Peyer's patch (tissue), 4 donors: ENCODE measurements around the gene CYLC2. TPM values are rescaled to one million over a fixed set of nuclear protein-coding genes. Genes with fewer than 3 reads are reported as not detected.

Source experiments
- DNase-seq, 3 donors: peaks; one replicate each; pipeline ENCODE4 v3.0.0-alpha.2; 2017 to 2019
- H3K27ac ChIP-seq, 4 donors: fragments of 200-600 bp; sonication (generic); one replicate each; pipeline ENCODE4 v1.5.1; 2016 to 2019
- H3K27me3 ChIP-seq, 2 donors: fragments of 200-600 bp; sonication (generic); one replicate each; pipeline ENCODE4 v1.5.1; 2019
- H3K36me3 ChIP-seq, 3 donors: fragments of 200-600 bp; sonication (generic); one replicate each; pipeline ENCODE4 v1.5.1; 2016 to 2019
- H3K4me1 ChIP-seq, 4 donors: fragments of 200-600 bp; sonication (generic); one replicate each; pipeline ENCODE4 v1.5.1; 2016 to 2019
- H3K4me3 ChIP-seq, 4 donors: fragments of 200-600 bp; sonication (generic); 1 replicate in 3 of 4; 2 replicates in 1 of 4; pipeline ENCODE4 v1.5.1; 2016 to 2019; ENCODE audit warnings: mild to moderate bottlenecking in 1 of 4
- H3K9me3 ChIP-seq, 4 donors: fragments of 200-600 bp; sonication (generic); one replicate each; pipeline ENCODE4 v1.5.1; 2016 to 2019; ENCODE audit warnings: mild to moderate bottlenecking in 1 of 4
- CTCF ChIP-seq, 6 experiments: fragments of 450-650 bp in 4 of 6; fragments of 200-600 bp in 2 of 6; sonication (generic) in 1 of 6; IDR thresholded peaks; one replicate each; pipeline ENCODE4 v1.5.1; 2017 to 2019; ENCODE audit warnings: antibody characterized with exemption in 6 of 6, mild to moderate bottlenecking in 3 of 6, moderate library complexity in 1 of 6
- POLR2A ChIP-seq, 2 donors: fragments of 450-650 bp; IDR thresholded peaks; one replicate each; pipeline ENCODE4 v1.5.1; 2017; ENCODE audit warnings: antibody characterized with exemption in 2 of 2, mild to moderate bottlenecking in 2 of 2, moderate library complexity in 2 of 2
- total RNA-seq, 4 donors: library from RNA; depleted of rRNA; stranded (reverse); fragments of >200 nt; gene quantifications; one replicate each; pipeline ENCODE4 v1.1.0, GENCODE V29; 2016

The CYLC2 gene
- not detected for total RNA-seq

GRCh38 chr9:102995033-102995432 lies at the start of gene CYLC2:
Gene CYLC2 (plus strand): TSS chr9:102995333. CDS start chr9:102995381, 48 bp downstream.
- Histone ChIP-seq H3K9me3 (no peaks in the 10 kb centered on the region), H3K4me1 (no peaks in the 10 kb centered on the region), H3K27me3 (no peaks in the 10 kb centered on the region), H3K4me3 (no peak within 1 kb of the TSS), H3K27ac (no peak within 1 kb of the TSS), H3K36me3 (no peaks in the 10 kb centered on the region)
- TF ChIP-seq POLR2A (IDR thresholded peaks at IDR 0.05) (no peak), CTCF (IDR thresholded peaks at IDR 0.05) (no peak)
- no peak for DNase-seq

- TF ChIP-seq CTCF (IDR thresholded peaks at IDR 0.05): no peak
- no peak for TF ChIP-seq POLR2A (IDR thresholded peaks at IDR 0.05)
- Histone ChIP-seq H3K27me3 (no peaks in the 10 kb centered on the region), H3K27ac (no peak overlapping the region), H3K4me1 (no peaks in the 10 kb centered on the region), H3K9me3 (no peaks in the 10 kb centered on the region), H3K36me3 (no peaks in the 10 kb centered on the region), H3K4me3 (no peak overlapping the region)
- DNase-seq: no peak
Observed at GRCh38 chr9:102950346-102950745, 44.8 kb upstream of the CYLC2 start.

- no peaks in the 10 kb centered on the region for H3K36me3 ChIP-seq
- no peaks in the 10 kb centered on the region for H3K4me1 ChIP-seq
- H3K27ac ChIP-seq: no peak overlapping the region
- peaks cover 0 to 3% (median 0%) of the 10 kb centered on the region in 4 donors for H3K9me3 ChIP-seq
- DNase-seq: no peak
- TF ChIP-seq POLR2A (IDR thresholded peaks at IDR 0.05) (no peak), CTCF (IDR thresholded peaks at IDR 0.05) (no peak)
- no peak overlapping the region for H3K4me3 ChIP-seq
- H3K27me3 ChIP-seq: no peaks in the 10 kb centered on the region
Observed at GRCh38 chr9:102966999-102967398, 28.1 kb upstream of the CYLC2 start.

GRCh38 chr9:102967979-102968378 lies 27.2 kb upstream of the CYLC2 start:
- no peaks in the 10 kb centered on the region for H3K36me3 ChIP-seq
- H3K4me3 ChIP-seq: no peak overlapping the region
- no peak overlapping the region for H3K27ac ChIP-seq
- no peaks in the 10 kb centered on the region for H3K4me1 ChIP-seq
- TF ChIP-seq CTCF (IDR thresholded peaks at IDR 0.05): no peak
- TF ChIP-seq POLR2A (IDR thresholded peaks at IDR 0.05): no peak
- H3K27me3 ChIP-seq: no peaks in the 10 kb centered on the region
- peaks cover 0 to 3% (median 0%) of the 10 kb centered on the region in 4 donors for H3K9me3 ChIP-seq
- no peak for DNase-seq

- Histone ChIP-seq H3K9me3 (peaks cover 0 to 3% (median 0%) of the 10 kb centered on the region in 4 donors), H3K27me3 (no peaks in the 10 kb centered on the region)
- no peak for TF ChIP-seq POLR2A (IDR thresholded peaks at IDR 0.05)
- no peak for TF ChIP-seq CTCF (IDR thresholded peaks at IDR 0.05)
Observed at GRCh38 chr9:102972780-102973179, 22.4 kb upstream of the CYLC2 start.

GRCh38 chr9:102974530-102974929 lies 20.6 kb upstream of the CYLC2 start:
- Histone ChIP-seq H3K27ac (no peak overlapping the region), H3K9me3 (peaks cover 0 to 3% (median 0%) of the 10 kb centered on the region in 4 donors), H3K36me3 (no peaks in the 10 kb centered on the region), H3K27me3 (no peaks in the 10 kb centered on the region), H3K4me3 (no peak overlapping the region), H3K4me1 (no peaks in the 10 kb centered on the region)
- no peak for TF ChIP-seq CTCF (IDR thresholded peaks at IDR 0.05)
- TF ChIP-seq POLR2A (IDR thresholded peaks at IDR 0.05): no peak
- no peak for DNase-seq

More at GRCh38 chr9:102972780-102973179, 22.4 kb upstream of the CYLC2 start:
- DNase-seq: no peak
- H3K4me3 ChIP-seq: no peak overlapping the region
- no peaks in the 10 kb centered on the region for H3K4me1 ChIP-seq
- H3K36me3 ChIP-seq: no peaks in the 10 kb centered on the region
- H3K27ac ChIP-seq: no peak overlapping the region
